ENCODE measurements around the gene CLDN25.

DNA sequence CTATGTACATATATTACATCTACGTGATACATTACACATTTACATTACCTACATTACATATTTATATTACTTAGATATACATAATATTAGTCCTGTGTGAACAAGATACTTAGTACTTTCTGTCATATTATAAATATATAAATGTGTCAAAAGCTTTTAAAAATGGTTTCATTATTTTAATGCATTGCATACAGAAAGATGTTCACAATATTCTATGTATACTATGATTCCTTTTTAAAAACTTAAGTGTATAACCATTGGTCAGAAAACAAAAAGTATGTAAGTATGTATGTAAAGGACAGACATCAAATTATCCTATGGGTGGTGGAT lies 5.5 kb upstream of the CLDN25 start:
- TF ChIP-seq, protein P1, sequence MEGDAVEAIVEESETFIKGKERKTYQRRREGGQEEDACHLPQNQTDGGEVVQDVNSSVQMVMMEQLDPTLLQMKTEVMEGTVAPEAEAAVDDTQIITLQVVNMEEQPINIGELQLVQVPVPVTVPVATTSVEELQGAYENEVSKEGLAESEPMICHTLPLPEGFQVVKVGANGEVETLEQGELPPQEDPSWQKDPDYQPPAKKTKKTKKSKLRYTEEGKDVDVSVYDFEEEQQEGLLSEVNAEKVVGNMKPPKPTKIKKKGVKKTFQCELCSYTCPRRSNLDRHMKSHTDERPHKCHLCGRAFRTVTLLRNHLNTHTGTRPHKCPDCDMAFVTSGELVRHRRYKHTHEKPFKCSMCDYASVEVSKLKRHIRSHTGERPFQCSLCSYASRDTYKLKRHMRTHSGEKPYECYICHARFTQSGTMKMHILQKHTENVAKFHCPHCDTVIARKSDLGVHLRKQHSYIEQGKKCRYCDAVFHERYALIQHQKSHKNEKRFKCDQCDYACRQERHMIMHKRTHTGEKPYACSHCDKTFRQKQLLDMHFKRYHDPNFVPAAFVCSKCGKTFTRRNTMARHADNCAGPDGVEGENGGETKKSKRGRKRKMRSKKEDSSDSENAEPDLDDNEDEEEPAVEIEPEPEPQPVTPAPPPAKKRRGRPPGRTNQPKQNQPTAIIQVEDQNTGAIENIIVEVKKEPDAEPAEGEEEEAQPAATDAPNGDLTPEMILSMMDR (IDR thresholded peaks at IDR 0.05 in 2 of 3, conservative IDR thresholded peaks at IDR 0.05 in 1 of 3; ENCODE audit: borderline replicate concordance in 1 of 3, insufficient read depth in 1 of 3, low read depth in 2 of 3, low read length in 2 of 3), result no peak
- TF ChIP-seq EZH2 (IDR thresholded peaks at IDR 0.05) (no peak), POLR2AphosphoS5 (IDR thresholded peaks at IDR 0.05; ENCODE audit: low read depth, low read length) (no peak), RAD21 (IDR thresholded peaks at IDR 0.05; ENCODE audit: low read depth) (no peak), POLR2A (IDR thresholded peaks at IDR 0.05; ENCODE audit: borderline replicate concordance, extremely low read depth, insufficient read depth, insufficient read length) (no peak), REST (IDR thresholded peaks at IDR 0.05; ENCODE audit: low read depth) (no peak), YY1 (IDR thresholded peaks at IDR 0.05; ENCODE audit: extremely low read depth, insufficient replicate concordance, low read depth, low read length) (no peak), FOSL1 (IDR thresholded peaks at IDR 0.05; ENCODE audit: low read depth) (no peak), SIN3A (IDR thresholded peaks at IDR 0.05; ENCODE audit: low read depth) (no peak), EGR1 (IDR thresholded peaks at IDR 0.05; ENCODE audit: low read depth) (no peak), ZFX (IDR thresholded peaks at IDR 0.05) (no peak), JUND (IDR thresholded peaks at IDR 0.05) (no peak), SRF (IDR thresholded peaks at IDR 0.05; ENCODE audit: low read depth) (no peak)
- TF ChIP-seq, protein P2, sequence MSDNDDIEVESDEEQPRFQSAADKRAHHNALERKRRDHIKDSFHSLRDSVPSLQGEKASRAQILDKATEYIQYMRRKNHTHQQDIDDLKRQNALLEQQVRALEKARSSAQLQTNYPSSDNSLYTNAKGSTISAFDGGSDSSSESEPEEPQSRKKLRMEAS (IDR thresholded peaks at IDR 0.05), result no peak
